ENCODE data around the gene RFFL.

Gene RFFL

GRCh38 chr17:34958438-34958837 is 105.1 kb downstream of the RFFL start:
- no peak for DNase-seq
